ENCODE results near the gene MPHOSPH9.

Gene MPHOSPH9

DNA sequence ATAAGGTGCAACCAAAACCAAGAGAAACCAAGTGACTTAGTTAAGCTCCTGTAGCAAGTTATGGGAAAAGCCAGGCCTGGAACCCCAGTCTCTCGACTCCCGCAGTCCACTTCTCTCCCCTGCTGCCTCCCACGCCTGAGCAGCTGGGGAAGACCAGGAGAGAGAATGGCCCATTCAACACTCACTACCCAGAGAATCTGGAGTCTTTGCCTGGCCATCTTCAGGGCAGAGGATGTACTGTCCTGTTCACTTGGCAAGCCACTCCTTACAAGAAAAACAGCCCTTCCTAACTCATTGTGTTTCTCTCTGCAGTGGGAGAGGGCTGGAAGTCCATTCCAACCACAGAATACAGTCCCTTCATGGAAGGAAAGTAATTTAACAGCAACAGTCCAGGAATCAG, 83.9 kb downstream of the MPHOSPH9 start:
- no peak for DNase-seq (ENCODE audit: low read depth in 3 of 3)

DNA sequence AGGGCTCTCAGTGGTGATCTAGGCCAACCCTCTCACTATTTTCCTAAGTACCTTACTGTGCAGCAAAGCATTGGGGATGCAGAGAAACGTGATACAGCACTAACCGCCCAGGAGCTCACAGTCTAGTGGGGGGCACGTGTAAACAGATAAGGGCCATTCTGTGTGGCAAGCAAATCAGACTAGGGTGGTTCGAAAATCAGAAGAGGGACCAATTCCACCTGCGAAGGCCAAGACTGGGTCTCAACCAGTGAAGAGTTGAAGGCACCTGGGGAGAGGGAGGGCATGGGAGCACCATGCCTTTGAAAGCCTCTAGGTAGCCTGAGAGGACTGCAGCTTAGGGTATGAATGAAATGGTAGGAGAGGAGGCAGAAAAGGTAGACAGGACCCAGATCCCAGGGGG, 84.3 kb downstream of the MPHOSPH9 start:
- no peak for DNase-seq (ENCODE audit: low read depth in 3 of 3)

DNA sequence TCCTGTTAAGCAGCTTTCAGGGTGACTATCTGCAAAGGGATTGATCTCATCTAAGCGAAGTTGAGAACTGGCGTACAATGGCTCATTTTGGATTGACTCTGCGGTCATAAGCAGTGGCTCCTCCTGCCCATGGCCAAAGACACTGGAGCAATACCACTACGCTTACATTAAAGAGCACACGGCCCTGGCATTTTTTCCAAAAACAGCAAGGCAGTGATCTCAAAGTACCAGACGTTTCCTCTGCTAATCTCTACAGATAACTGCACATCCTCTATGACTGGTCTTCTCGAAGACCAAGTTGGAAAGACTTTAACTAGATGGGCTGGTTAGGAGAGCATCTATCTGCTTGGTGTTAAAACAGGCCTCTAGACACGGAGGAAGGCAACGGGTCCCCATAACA, 84.7 kb downstream of the MPHOSPH9 start:
- no peak for DNase-seq (ENCODE audit: low read depth in 3 of 3)

DNA sequence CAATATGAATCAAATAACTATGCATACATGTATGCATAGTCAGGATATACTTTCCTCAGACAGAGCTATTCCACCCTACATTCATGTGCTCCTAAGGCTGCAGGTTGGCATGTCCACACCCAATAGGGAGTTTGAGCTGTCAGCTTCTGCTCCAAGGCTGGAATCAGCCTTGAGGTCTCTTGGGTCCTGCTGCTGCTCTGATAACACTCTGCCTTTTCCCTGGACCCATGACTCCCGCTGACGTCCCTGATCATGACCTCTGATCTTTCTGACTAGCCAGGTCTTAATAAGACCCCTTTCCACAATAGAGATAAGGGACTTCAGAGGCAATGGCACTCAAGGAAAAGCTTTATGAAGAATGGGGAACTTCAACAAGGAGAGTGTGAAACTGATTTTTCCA, 87.7 kb downstream of the MPHOSPH9 start:
- no peak for DNase-seq (ENCODE audit: low read depth in 3 of 3)

DNA sequence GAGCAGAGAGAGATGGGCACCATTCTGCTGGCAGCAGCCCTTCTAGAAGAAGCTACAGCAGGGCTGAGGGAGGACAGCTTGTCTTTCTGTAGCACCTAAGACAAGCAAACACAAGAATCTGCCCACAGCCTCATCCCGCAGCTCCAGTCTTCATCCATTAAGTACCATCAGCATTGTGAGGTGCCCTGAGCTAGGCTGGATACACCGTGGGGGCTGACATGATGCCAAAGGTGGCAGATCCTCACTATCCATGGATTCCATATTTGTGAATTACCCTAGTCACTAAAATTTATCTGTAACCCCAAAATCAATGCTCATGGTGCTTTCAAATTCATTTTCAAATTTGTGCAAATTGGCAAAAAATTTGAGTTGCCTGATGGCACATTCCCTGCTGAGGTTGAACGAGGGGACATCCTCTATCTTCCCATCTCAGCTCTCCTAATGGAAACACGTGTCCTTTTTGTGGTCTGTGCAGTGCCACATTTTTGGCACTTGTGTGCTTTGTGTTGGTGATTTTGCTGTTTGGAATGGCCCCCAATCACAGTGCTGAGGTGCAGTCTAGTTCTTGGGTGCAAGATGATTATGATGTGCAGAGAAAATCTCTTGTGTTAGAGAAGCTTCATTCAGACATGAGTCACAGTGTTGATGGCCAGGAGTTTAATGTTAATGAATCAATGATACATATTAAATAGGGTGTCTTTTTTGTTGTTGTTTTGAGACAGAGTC, 89.0 kb downstream of the MPHOSPH9 start:
- no peak for DNase-seq (ENCODE audit: low read depth in 3 of 3)

DNA sequence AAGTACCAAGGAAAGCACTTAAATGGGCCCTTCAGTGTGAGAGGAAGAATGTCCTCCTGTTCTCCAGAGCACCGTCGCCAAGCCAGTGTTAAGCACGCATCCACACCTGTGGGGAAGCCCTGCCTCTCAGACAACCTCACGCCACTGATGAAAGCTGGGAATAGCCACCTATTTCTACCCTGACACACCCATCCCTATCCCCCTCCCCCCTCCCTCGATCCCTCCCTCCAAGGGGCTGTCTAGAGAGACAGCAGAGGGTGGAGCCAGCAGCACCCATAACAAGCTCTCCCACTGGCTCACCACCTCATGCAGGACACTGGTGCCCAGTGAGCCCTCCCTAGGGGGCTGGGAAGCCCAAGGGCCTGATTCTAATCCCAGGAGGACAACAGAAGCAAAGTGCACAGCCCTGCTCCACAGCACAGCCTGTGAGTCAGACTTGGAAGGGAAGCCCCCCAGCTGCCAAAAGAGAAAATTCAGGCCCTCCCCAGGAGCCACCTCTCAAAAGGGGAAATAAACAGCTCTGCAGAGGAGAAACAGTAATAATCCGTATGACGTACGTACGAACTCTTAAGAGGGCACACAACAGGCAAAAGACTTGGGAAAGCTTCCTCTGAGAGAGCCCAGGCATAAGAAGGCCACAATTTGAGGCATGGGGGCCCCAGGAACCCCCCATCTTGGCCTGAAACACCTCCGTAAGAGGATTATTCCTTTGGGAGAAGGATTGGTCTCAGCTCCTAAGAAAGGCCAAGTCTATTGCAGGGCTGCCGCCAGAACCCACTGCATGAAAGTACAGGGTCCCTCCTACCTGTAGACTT, 89.8 kb downstream of the MPHOSPH9 start:
- no peak for DNase-seq (ENCODE audit: low read depth in 3 of 3)

DNA sequence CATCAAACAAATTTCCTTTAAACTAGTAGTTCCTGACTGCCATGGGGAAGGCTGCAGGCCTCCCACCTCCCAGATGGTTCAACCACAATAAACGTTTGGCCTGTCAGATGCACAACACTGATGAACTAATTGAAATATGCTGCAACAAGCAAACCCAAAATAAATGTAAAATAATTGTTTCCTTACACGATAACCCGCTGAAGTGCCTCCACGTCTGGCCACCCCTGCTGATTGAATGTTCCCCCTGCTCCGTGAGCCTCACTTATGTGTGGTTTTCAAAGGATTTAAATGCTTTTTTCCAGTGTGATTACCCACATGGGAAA, 90.5 kb downstream of the MPHOSPH9 start:
- no peak for DNase-seq (ENCODE audit: low read depth in 3 of 3)

DNA sequence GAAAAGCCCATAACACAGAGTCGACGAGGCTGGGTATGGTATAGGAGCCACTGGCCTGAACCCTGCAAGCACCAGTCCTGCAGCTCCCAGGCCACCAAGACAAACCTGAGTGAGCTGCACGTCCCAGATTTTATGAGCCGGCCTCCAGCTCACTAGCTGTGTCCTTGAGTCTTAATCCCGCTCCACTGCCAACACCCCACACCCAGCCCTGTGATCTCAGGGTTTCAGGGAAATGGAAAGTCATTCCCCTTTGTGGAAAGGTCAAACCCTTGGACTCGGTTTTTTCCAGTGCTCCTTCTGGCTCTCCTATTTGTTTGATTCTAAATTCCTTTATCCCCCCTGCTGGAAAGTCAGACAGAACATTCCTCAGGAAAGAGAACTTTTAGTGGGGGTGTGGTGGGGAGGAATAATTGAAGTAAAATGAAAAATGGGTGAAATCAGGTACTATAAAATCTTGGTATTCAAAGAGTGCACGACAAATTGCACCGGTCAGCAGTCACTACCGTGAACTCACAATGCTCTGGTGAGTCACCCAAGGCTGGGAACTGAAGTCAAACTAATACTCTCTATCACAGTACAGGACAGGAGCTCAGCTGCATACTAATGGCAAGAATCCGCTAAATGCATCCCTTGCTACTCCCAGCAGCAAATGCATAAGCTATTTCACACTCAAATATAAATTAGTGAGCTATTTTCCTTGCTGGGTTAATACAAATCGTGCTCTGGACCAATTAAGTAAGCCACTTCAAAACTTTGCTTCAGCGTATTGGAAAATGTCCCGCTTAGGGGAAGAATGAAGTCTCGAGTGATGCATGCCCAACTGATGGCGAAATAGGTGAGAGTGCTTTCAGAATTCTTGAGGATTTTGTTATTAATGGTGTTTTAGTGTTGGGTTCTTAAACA, 91.1 kb downstream of the MPHOSPH9 start:
- DNase-seq (ENCODE audit: low read depth in 3 of 3): no peak

DNA sequence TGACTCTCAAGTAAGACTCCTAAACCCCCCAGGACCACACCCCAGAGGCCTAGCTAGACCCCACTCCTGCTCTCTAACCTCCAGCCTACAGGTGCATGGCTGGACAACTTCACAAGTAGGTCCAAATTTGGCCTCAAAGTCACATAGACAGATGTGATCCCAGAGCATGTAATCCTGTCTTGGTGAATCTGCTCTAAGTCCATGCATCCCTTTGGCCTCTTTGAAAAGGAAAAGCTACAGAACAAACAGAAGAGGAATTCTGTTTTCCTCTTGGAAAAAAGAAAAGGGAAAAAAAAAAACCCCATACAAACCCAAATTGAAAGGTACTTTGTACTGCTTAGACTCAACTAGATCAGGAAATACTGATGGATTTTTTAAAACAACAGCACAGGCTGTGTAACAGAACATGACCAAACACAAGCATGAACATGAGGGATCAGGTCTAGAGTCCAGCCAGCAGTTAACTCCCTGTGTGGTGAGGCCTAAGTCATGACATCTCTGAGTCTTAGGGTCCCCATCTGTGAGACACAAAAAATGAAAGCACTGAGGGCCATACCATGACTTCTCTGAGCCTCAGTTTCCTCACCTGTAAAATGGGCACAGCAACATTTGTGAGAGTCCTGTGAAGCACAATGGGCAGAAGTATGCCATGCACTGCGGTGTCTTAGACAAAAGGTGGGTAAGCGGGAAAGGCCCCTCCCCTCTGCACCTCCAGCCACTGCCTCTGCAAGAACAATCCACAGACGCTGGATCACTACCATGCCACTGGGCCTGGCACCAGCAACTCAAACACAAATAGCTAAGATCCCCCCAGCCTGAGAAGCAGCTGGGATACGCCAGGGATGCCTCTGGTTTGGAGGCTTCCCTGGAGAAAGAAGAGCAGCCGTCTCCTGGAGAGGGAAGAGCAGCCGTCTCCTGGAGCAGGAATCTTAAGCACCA, 92.0 kb downstream of the MPHOSPH9 start:
- no peak for DNase-seq (ENCODE audit: low read depth in 3 of 3)

DNA sequence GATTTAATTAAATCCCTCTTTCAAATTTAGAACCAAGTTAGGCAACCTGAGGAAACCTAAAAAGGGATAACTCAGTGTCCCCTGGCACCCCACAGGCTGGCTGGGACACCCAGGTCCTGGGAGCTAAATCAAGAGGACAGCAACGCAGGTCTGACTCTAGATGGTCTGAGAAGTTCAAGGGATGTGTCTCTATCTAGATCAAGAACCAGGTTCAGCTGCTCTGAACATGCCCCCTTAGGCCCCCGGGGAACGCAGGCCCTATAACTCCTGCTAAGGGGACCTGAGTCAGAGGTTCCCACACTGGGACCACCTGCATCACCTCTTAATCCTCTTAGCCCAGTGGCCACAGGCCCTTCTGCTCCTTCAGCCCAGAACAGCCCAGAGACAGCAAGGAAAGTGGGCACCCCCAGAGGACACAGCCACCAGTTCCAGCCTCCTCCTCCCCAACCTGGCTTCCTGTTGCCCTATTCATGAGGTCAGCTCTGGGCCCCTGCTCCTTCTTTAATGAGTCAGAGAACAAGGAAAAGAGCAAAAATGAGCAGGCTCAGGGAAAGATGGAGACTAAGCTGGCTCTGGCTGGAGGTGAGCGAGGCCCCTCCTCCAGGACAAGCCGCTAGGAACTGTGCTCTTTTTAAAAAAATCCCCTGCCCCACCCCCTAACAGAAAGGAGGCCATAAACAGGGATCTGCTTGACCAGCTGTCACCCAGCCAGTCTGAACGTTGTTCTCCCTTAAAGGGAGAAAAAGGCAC, 92.8 kb downstream of the MPHOSPH9 start:
- DNase-seq (ENCODE audit: low read depth in 3 of 3): no peak

DNA sequence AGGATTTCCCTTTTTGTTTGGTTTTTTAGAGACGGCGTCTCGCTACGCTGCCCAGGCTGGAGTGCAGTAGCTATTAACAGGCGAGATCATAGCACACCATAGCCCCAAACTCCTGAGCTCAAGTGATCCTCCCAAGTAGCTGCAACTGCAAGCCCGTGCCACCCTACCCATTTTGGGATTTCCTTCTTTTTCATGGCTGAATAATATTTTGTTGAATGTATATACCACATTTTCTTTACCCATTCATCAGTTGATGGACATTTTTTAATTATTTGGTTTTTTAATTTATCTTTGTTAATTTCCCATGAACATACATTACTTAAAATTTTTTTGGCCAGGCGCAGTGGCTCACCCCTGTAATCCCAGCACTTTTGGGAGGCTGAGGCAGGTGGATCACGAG, 97.3 kb downstream of the MPHOSPH9 start:
- DNase-seq (ENCODE audit: low read depth in 3 of 3): no peak

DNA sequence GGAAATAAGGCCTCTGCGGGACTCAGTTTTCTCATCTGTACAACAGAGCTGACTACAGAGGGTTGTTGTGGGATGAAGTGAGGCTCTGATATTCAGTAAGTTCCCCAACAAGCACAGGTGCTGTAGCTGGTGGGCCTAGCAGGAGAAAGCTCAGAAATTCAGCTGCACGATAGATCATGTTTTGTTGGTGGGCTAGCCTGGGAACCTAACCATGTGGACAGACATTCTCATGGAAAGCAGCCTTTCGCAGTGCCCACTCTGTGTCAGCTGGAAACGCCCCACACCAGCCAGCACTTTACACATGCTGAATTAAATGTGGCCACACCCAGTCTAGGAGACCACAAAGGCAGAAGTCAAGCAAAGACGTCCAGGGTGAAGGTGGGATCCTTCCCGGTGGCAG, 98.1 kb downstream of the MPHOSPH9 start:
- DNase-seq (ENCODE audit: low read depth in 3 of 3): no peak

DNA sequence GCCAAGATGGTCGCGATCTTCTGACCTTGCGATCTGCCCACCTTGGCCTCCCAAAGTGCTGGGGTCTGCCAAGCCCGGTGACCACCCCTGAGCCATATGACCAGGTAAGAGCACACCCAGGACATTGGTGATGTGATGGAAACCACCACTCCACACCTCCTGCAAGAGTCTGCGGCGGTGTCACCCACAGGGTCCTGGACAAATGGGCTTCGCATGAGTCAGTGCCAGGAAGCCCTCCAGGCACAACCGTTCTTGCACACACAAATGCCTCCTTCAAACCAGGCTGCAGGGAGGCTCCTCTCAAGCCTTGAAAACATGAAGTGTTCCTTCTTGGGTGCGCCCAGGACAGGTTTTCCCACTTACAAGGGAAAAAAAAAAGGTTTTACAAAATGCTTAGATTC, 98.7 kb downstream of the MPHOSPH9 start:
- DNase-seq (ENCODE audit: low read depth in 3 of 3): no peak

DNA sequence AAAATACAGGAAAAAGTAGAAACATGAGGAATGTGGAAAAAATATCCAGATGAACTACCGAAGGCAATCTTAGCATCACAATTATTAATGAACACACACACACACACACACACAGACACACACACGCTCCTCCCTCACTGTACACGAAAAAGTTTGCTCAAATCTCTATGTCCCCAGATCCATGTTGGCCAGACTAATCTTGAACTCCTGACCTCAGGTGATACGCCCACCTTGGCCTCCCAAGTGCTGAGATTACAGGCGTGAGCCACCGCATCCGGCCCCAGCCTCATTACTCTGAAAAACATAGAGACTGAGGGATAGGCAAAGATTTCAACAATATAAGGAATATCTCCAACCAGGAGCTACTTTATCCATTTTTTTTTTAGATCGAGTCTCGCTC, 99.2 kb downstream of the MPHOSPH9 start:
- DNase-seq (ENCODE audit: low read depth in 3 of 3): no peak

DNA sequence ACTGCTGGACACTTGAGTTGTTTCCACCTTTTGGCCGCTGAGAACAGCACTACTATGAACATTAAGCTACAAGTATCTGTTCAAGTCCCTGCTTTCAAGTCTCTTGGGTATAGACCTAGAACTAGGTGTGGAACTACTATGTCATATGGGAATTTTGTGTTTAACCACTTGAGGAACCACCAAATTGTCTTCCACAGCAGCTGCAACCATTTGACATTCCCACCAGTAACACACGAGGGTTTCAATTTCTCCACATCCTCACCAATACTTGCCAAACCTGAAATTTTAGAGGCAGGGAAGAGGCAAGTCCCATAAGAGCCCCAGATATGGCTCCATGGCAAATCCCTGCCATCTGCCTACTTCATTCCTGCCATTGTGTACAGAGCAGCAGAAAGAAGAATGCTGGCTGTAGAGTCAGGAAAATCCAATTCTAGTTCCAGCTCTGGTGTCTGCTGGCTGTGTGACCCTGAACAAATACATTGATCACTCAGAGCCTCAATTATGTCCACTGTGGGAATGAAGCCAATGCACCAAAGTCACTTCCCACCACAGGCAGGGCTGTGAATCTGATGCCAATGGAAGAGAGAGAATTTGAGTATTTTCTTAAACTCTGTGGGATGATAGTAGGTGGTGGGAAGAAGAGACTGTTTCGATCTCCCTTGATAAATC, 99.9 kb downstream of the MPHOSPH9 start:
- no peak for DNase-seq (ENCODE audit: low read depth in 3 of 3)

DNA sequence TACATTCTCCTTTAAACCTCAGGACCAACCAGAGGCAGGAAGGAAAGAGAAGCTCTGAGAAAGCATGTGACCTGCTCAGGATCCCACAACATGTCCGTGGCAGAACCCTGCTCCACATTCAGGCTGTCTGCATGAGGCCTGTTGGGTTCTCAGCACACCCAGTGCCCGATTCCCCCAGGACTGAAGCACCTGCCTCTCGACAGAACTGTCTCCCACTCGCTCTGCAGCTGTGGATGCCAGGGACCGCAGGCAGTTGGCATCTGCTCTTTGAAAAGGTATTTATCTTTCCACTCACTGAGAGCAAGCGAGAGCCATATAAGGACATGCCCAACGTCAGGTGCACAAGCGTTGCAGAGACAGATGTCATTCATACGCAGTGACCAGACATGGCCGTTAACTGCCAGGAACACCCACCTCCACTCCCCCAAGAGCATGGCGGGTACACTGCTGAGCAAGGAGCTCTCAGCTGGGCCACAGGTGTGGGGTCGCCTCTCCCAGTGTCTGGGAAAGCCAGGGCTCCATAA, 101.0 kb downstream of the MPHOSPH9 start:
- DNase-seq (ENCODE audit: low read depth in 3 of 3): no peak

DNA sequence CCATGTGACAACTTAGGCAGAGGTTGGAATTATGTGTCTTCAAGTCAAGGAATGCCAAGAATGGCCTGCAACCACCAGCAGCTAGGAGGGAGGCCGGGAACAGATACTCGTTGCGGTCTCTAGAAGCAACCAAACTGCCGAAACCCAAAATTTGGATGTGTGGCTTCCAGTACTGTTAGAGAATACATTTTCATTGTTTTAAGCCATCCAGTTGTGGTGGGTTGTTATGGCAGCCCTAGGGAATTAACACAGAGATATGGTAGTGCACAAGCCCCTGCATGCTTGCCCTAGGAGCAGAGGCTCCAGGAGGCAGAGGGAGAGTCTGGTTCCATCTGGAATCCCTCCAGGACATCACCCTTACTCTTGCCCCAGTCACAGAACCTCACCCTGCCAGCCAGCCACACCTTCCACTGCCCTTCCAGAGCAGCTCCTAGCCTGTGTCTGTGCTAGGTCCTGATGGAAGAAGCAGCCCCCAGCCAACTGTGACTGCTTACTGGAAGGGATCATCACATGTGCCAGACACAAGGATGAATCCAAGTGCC, 101.6 kb downstream of the MPHOSPH9 start:
- no peak for DNase-seq (ENCODE audit: low read depth in 3 of 3)

DNA sequence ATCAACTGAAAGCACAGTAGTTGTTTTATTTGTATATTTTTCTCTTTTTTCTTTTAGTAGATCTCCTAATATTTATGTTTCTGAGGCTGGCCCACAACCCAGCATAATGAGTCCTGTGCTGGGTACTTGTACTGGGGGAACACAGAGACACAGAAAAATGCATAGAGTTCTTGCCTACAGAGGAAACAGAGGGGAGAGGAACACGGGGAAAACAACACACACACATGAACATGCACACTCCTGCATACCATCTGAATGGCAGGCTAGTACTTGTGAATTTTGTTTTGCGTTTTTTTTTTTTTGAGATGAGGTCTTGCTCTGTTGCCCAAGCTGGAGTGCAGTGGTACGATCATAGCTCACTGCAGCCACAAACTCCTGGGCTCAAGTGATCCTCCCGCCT, 103.3 kb downstream of the MPHOSPH9 start:
- DNase-seq (ENCODE audit: low read depth in 3 of 3): no peak

DNA sequence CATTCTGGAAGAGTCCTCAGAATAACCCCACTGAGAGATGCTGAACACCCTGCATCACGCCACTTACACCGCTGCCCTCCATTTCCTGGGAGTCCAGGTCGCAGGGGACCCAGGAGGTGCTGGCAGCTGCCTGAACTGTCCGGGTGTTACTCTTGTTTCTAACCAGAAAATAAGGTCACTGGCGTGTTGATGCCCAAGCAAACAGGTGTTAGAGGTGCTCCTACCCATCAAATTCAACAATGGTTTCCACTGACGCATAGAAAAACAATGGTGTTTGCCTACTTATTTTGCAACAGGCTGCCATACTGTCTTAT, 105.8 kb downstream of the MPHOSPH9 start:
- DNase-seq (ENCODE audit: low read depth in 3 of 3): no peak

All from stimulated activated CD4-positive, alpha-beta T cell treated with anti-CD3 and anti-CD28 coated beads, TNF-alpha, amount 100 ng/mL, for 48 hours (primary cell).